DND-41 (cell line): ENCODE results near the gene FAM228B.
"Not testable (repeated sequence)": the region's sequence is repeated elsewhere in the genome, so short reads cannot be mapped to it uniquely, and the experiment has no call there.

Experiments
- ATAC-seq: fragments of 200-7000 bp; cut with Tn5 transposase; 3 replicates; pipeline ENCODE4 v1.9.1; 2021; ENCODE audit warnings: low read depth; ENCODE audit not compliant: insufficient read depth
- DNase-seq: peaks from one replicate; pipeline ENCODE4 v3.0.0-alpha.2; 2020
- H2AFZ ChIP-seq: 2 replicates; pipeline ENCODE4 v1.6.0; 2012; ENCODE audit warnings: low read depth, low read length
- H3K27ac ChIP-seq: 2 replicates; pipeline ENCODE4 v1.5.1; 2012; ENCODE audit warnings: low read length, inconsistent platforms
- H3K27me3 ChIP-seq: fragments of 200-600 bp; sonication (generic); 2 replicates; pipeline ENCODE4 v1.6.0; 2012; ENCODE audit warnings: low read length, mild to moderate bottlenecking, inconsistent platforms; ENCODE audit not compliant: insufficient read depth, poor library complexity
- H3K36me3 ChIP-seq: 2 replicates; pipeline ENCODE4 v1.5.1; 2012; ENCODE audit warnings: low read length, inconsistent platforms; ENCODE audit not compliant: insufficient read depth
- H3K4me1 ChIP-seq: 2 replicates; pipeline ENCODE4 v1.5.1; 2012; ENCODE audit warnings: mild to moderate bottlenecking, low read length; ENCODE audit not compliant: insufficient read depth
- H3K4me2 ChIP-seq: 2 replicates; pipeline ENCODE4 v1.6.0; 2012; ENCODE audit warnings: mild to moderate bottlenecking, moderate library complexity, low read length, inconsistent platforms; ENCODE audit not compliant: insufficient read depth
- H3K4me3 ChIP-seq, 2 experiments: fragments of 200-600 bp in 1 of 2; shearing (Covaris generic) in 1 of 2; 2 replicates each; pipeline ENCODE4 v1.5.1; 2012 to 2016; ENCODE audit warnings: inconsistent platforms in 2 of 2, low read length in 2 of 2, mild to moderate bottlenecking in 2 of 2, low read depth in 1 of 2, moderate library complexity in 1 of 2
- H3K79me2 ChIP-seq: 2 replicates; pipeline ENCODE4 v1.6.0; 2012; ENCODE audit warnings: low read length, inconsistent platforms; ENCODE audit not compliant: insufficient read depth
- H3K9ac ChIP-seq: 2 replicates; pipeline ENCODE4 v1.6.0; 2012; ENCODE audit warnings: low read depth, mild to moderate bottlenecking, inconsistent platforms, low read length, moderate library complexity
- H3K9me3 ChIP-seq: 2 replicates; pipeline ENCODE4 v1.5.1; 2012; ENCODE audit warnings: low read length, moderate library complexity, mild to moderate bottlenecking, inconsistent platforms; ENCODE audit not compliant: insufficient read depth, severe bottlenecking
- H4K20me1 ChIP-seq: 2 replicates; pipeline ENCODE4 v1.6.0; 2012; ENCODE audit warnings: low read length; ENCODE audit not compliant: insufficient read depth
- EZH2 ChIP-seq: IDR thresholded peaks from 3 replicates; pipeline ENCODE4 v1.6.1; 2012; ENCODE audit warnings: borderline replicate concordance, low read depth, mild to moderate bottlenecking, moderate library complexity, low read length, inconsistent platforms; ENCODE audit not compliant: severe bottlenecking
- TF ChIP-seq, protein P1 (sequence below): IDR thresholded peaks from 2 replicates; pipeline ENCODE4 v1.5.1; 2012; ENCODE audit warnings: borderline replicate concordance, low read length, moderate library complexity, mild to moderate bottlenecking; ENCODE audit not compliant: poor library complexity, severe bottlenecking; ENCODE audit errors: extremely low read depth

FAM228B gene

GRCh38 chr2:24105816-24106215 is 17.5 kb upstream of the FAM228B start:
- H3K27ac ChIP-seq: no peak overlapping the region

GRCh38 chr2:24106786-24107185 is 16.5 kb upstream of the FAM228B start:
- no peak for TF ChIP-seq EZH2
- TF ChIP-seq, protein P1, sequence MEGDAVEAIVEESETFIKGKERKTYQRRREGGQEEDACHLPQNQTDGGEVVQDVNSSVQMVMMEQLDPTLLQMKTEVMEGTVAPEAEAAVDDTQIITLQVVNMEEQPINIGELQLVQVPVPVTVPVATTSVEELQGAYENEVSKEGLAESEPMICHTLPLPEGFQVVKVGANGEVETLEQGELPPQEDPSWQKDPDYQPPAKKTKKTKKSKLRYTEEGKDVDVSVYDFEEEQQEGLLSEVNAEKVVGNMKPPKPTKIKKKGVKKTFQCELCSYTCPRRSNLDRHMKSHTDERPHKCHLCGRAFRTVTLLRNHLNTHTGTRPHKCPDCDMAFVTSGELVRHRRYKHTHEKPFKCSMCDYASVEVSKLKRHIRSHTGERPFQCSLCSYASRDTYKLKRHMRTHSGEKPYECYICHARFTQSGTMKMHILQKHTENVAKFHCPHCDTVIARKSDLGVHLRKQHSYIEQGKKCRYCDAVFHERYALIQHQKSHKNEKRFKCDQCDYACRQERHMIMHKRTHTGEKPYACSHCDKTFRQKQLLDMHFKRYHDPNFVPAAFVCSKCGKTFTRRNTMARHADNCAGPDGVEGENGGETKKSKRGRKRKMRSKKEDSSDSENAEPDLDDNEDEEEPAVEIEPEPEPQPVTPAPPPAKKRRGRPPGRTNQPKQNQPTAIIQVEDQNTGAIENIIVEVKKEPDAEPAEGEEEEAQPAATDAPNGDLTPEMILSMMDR: no peak
- Histone ChIP-seq H3K4me1 (no peaks in the 10 kb centered on the region), H3K27me3 (no peaks in the 10 kb centered on the region), H3K4me3 (no peak overlapping the region), H3K36me3 (no peaks in the 10 kb centered on the region), H3K27ac (no peak overlapping the region), H3K9me3 (peaks cover 3% of the 10 kb centered on the region), H2AFZ (no peak overlapping the region), H3K79me2 (no peaks in the 10 kb centered on the region), H3K9ac (no peak overlapping the region), H4K20me1 (no peaks in the 10 kb centered on the region), H3K4me2 (no peak overlapping the region)
- DNase-seq (no peak), ATAC-seq (no peak)

More at GRCh38 chr2:24105816-24106215, 17.5 kb upstream of the FAM228B start:
- no peaks in the 10 kb centered on the region for H4K20me1 ChIP-seq
- H2AFZ ChIP-seq: no peak overlapping the region
- H3K79me2 ChIP-seq: no peaks in the 10 kb centered on the region
- H3K9me3 ChIP-seq: peaks cover 3% of the 10 kb centered on the region
- no peak for DNase-seq
- H3K9ac ChIP-seq: no peak overlapping the region
- no peak overlapping the region for H3K4me2 ChIP-seq
- TF ChIP-seq, protein P1: no peak
- TF ChIP-seq EZH2: no peak
- no peak overlapping the region for H3K4me3 ChIP-seq
- no peaks in the 10 kb centered on the region for H3K27me3 ChIP-seq
- H3K36me3 ChIP-seq: no peaks in the 10 kb centered on the region
- no peak for ATAC-seq
- no peaks in the 10 kb centered on the region for H3K4me1 ChIP-seq

DNA sequence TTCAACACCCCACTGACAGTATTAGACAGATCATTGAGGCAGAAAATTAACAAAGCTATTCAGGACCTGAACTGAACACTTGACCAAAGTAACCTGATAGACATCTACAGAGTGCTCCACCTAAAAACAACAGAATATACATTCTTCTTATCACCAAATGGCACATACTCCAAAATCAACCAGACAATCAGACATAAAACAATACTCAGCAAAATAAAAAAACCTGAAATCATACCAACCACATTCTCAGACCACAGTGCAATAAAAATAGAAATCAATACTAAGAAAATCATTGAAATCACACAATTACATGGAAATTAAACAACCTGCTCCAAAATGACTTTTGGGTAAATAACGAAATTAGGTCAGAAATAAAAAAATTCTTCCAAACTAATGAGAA is 15.9 kb upstream of the FAM228B start:
- Histone ChIP-seq H3K4me1 (no peaks in the 10 kb centered on the region), H3K4me3 (no peak overlapping the region), H2AFZ (no peak overlapping the region), H3K9me3 (peaks cover 3% of the 10 kb centered on the region), H3K4me2 (no peak overlapping the region), H3K27ac (no peak overlapping the region), H4K20me1 (no peaks in the 10 kb centered on the region), H3K27me3 (no peaks in the 10 kb centered on the region), H3K9ac (no peak overlapping the region), H3K36me3 (no peaks in the 10 kb centered on the region), H3K79me2 (no peaks in the 10 kb centered on the region)
- ATAC-seq: no peak
- DNase-seq: no peak
- TF ChIP-seq EZH2: no peak
- TF ChIP-seq, protein P1: no peak

DNA sequence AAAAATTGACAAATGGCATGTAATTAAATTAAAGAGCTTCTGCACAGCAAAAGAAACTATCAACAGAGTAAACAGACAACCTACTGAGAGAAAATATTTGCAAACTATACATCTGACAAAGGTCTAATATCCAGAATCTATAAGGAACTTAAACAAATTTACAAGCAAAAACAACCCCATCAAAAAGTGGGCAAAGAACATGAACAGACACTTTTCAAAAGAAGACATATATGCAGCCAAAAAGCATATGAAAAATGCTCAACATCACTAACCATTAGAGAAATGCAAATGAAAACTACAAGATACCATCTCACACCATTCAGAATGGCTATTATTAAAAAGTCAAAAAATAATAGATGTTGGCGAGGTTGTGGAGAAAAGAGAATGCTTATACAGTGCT is 13.8 kb upstream of the FAM228B start:
- DNase-seq, ATAC-seq: not testable (repeated sequence)

More for the DNA sequence above, 13.8 kb upstream of the FAM228B start:
- H3K27me3 ChIP-seq, H3K27ac ChIP-seq, H3K36me3 ChIP-seq, H2AFZ ChIP-seq, H3K4me1 ChIP-seq, H3K9ac ChIP-seq, H3K9me3 ChIP-seq, H3K79me2 ChIP-seq, H3K4me3 ChIP-seq, H3K4me2 ChIP-seq, H4K20me1 ChIP-seq: not testable (repeated sequence)
